NCI-H226 (cell line): ENCODE measurements around the gene NEDD4L.

ENCODE experiments used
- DNase-seq: peaks from one replicate; pipeline ENCODE4 v3.0.0-alpha.2; 2015

NEDD4L gene

DNA sequence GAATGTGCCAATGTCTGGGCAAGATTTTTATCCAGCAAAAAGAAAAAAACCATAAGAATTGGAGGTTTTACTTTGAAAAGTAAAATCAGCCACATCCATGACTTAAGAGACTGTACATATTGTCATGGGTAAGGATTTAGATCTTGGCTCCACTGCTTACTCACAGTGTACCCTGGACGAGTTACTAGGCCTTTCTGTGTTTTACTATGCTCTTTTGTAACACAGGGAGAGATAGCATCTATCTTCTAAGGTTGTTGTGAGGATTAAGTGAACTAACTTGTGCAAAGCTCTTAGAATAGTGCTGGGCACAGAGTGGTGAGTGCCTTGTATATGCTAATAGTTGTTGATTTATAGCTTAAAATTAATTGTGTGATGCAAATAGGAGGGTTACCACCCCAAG lies 255.9 kb downstream of the NEDD4L start:
- no peak for DNase-seq

DNA sequence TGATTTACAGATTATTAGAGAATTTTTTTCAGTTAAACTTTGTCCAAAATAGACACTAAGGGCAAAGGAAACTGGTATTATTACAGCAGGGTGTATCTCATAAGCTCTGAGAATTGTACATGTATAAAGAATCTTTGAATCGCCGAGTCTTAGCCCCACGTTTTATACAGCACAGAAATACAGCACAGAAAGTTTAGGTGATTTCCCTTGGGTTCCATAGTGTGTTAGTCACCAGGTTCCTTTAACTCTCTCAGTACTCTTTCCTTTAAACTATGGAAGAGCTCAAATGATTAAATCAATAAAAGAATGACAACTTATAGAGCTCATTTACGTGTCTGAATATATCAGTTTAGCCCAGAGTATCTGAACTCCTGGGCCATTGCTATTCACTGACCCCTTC lies 256.8 kb downstream of the NEDD4L start:
- DNase-seq: no peak

DNA sequence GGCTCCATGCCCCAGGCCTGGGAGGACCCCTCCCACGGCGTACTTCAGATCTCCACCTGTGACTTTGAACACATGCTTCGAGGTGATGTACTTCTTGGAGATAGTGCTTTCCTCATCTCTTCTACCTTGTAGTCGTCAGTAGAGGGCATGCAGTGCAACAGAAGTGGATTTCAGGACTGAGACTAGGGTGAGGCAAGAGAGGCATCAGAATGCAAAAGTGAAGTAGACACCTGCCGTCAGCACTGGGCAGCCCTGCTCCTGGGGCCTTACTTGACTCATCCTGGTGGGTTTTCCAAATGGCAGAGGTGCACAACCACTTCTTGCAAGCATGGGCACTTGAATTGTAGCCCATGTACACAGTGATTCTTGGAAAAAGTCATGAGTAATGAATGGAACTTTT lies 258.8 kb downstream of the NEDD4L start:
- no peak for DNase-seq

DNA sequence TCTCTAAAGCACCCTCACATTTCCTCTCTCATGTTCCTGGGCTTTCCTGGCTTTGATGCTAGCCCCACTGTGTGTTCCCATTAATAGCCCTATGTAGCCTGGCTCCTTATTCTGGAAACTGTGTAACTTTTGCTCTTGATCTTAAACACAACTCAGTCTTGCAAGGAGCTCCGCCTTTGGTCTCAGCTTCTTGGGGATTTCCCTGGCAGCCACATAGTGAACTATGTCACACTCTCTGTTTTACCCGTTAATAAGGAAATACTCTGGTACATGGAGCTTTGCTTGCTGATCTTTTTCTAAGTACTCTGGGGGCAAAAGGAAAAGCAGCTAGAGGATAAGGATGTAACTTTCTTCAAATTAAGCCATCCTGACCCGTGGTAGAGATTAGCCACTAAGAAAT lies 259.3 kb downstream of the NEDD4L start:
- no peak for DNase-seq

DNA sequence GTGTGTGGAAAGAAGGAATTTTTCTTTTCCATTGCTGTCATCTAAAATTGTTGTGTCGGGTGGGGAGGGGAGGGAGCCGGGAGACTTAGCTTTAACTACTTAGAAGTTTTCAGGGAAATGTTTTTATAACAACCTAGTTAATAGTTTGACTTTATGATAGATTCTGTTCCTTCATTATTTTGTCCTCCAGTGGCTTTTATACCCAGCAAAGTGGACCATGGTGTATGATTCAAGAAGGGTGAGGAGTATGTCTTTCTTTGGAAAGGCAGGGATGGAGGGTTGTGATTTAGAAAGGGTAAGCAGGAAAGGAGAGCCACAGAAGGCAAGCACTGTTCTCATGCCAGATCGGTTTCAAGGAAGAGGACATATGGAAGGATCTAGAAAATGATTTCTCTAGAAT lies 261.8 kb downstream of the NEDD4L start:
- DNase-seq: no peak

DNA sequence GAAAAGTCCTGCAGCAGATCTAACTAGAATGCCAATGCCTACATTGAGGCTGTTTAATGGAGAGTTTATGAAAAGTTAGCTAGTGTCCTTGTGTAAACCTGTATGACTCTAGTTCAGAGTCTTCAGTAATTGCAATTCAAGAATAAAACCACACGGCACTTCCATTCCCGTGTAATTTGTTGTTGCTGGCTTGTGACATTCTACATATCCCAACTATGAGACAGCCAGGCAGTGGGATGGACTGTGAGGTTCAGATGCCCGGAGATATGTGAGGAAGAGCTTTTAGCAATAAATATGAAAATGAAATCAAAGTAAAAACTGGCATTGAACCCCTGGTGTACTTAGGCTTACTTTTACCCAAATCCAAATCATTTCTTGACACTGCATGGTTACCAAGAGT lies 263.4 kb downstream of the NEDD4L start:
- DNase-seq: no peak

DNA sequence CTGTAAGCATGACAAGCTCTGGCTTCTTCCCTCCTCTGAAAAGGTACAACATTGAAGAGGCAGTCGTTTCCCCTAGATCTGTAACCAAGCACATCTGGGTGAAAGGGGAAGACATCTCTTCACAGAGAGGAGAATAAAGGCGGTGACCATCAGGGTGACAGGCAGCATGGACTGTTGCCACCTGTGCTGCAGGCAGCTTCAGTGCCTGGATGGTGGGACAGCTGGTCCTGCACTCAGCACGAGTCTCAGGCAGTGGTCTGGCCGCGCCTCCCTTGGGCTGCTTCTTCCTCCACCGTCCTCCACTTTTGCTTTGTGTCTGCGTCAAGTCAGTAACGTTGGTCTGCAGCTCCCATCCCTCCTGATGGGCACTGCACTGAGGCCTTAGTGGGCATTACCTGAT lies 264.4 kb downstream of the NEDD4L start:
- DNase-seq: no peak

DNA sequence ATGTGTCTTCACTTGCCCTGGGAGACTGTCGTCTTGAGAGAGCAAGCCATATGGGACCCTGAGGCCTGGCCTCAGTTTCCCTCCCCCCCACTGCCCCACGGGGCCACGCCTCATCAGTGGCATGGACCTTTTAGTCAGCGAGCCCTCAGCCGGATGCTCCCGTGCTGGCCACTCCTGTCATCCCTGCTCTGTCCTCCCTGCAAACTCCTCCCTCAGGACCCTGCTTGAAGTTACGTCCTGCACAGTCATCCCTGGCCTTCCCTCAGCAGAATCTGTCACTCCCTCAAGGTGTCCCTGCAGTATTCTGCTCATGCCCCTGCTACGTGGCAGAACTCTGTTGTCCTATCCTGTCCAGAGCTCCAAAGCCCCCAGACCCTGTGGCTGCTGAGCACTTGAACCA lies 265.1 kb downstream of the NEDD4L start:
- no peak for DNase-seq

DNA sequence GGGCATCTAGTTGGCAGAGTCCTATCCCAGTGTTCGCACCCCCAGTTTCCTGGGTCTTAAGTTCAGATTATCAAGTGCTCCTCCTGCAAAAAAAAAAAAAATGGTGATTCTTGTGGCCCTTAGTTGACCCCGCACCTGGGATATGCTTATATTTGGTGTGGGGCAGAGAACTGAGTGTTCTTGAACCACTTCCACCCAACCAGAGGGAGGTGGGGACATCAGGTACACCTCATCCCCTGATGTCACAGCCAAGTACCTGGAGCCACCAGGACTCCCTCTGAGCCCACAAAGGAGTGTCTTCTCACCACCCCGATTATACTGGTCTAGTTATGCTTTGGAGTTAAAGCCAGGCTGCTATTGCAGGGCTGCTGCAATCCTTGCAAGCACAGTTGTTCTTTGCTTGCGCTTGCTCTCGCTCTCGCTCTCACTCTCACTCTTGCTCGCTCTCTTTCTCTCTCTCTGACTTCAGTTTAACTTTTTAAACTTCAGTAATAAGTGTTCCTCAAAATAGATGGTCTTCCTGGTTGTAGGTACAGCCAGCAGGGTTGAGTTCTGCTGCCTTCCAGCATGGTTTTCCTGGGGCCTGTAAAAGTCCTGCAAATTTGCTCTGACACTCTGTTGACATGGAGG lies 265.7 kb downstream of the NEDD4L start:
- no peak for DNase-seq

DNA sequence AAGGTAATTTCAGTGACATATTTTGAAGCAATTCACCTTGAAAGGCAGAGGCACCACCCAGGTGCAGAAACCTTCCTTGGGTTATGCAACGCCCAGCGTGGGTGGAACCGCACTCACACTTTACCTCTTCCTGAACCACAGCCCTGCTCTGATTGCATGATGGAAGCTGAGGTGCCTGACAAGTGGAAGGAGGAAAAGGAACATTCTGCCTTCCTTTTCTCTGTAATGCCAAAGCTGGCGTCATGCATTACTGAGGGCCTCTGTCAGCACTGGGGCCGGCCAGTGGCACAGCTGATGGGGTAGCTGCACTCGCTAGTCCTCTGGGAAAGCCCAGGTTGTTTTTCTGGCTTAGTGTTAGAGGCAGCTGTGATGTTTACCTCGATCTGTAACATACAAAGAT lies 266.5 kb downstream of the NEDD4L start:
- DNase-seq: peak; percentile 83

DNA sequence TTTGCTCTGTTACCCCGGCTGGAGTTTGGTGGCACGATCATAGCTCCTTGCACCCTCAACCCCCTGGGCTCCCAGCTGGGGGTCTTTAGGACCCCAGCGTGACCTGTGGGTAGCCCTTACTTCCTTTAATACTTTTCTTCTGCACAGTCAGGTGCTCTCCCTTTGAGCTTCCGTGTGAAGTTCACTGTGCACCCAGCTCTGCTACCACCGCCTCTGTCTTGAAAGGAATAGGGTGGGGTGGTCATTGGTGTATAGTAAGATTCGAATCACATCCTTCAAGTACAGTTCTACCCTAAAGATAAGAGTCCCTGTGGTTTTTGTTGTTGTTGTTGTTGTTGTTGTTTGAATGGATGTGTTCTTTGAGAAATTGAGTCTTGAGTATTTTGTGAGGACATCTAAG lies 267.4 kb downstream of the NEDD4L start:
- no peak for DNase-seq

DNA sequence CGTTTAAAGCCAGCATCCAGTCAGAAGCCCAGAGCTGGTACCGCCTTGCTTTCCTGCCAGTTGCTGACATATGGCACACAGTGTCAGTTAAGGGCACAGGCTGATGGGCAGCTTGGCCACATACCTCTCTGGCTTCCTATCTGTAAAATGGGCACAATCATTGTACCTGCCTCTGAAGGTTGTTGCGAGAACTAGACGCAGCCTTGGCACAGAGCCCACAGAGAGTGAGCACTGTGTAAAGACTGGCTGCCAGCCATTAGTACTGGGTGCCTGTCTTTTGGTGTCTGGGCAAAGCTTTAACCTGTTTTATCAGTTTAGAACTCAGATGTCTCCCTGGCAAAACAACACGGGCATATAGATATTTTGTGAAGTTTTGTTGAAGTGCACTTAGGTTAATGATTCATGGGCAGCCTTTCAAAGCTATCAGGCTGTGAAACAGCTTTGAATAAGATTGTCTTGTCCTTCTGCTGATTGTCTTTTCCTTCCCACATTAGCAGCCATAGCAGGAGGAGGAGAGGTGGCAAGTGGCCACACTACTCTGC lies 269.5 kb downstream of the NEDD4L start:
- peak; percentile 3 for DNase-seq

DNA sequence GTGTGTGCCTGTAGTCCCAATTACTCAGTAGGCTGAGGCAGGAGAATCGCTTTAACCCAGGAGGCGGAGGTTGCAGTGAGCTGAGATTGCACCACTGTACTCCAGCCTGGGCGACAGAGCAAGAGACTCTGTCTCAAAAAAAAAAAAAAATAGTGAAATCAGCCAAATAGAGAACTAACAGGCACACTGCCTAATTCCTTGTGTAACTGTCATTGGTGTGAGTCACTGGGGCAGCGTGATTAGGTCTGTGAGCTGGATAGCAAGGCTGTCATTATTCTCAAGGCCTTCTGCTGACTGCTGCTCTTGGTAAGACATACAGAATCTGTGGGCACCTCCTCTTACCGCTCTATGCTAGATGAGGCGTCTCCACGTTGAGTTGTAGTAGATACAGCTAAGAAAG lies 270.3 kb downstream of the NEDD4L start:
- peak; percentile 26 for DNase-seq

DNA sequence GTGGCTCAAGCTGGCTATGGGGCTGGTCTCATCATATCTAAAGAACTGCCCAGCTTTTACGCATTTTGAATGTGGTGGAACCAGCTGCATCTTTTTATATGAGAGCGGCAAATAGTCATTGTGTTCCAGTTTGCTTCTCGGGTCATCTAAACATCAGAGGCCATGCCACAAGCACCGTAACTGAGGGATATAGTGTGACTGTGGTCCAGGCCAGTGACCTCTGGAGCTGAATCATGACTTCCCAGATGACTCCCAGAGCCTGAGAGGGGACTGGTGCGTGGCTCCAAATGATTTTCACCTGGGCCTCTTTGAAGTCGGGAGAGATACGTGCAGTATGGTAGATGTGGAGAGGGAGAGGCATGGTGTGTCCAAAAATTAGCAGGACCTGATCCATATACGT lies 271.0 kb downstream of the NEDD4L start:
- DNase-seq: no peak

DNA sequence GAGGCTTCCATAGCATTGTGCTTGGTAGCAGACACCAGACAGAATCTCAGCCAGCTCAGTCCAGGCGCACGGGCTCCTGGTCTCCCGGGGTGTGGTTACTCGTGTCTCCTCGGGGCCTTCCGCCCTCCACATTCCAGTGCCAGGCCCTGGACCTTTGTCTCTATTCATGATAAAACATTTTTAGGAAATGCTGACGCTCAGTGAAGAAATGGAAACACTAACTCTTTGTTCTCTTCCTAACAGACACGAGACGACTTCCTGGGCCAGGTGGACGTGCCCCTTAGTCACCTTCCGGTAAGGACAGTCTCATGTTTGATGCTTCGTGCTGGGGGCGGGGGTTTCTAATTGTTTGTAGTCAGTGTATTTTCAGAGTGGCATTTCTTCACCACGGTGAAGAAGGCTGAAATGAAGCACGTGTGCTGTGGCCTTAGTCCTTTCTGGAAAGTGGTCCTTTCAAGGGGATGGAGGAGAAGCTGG lies 271.8 kb downstream of the NEDD4L start:
- DNase-seq: no peak

DNA sequence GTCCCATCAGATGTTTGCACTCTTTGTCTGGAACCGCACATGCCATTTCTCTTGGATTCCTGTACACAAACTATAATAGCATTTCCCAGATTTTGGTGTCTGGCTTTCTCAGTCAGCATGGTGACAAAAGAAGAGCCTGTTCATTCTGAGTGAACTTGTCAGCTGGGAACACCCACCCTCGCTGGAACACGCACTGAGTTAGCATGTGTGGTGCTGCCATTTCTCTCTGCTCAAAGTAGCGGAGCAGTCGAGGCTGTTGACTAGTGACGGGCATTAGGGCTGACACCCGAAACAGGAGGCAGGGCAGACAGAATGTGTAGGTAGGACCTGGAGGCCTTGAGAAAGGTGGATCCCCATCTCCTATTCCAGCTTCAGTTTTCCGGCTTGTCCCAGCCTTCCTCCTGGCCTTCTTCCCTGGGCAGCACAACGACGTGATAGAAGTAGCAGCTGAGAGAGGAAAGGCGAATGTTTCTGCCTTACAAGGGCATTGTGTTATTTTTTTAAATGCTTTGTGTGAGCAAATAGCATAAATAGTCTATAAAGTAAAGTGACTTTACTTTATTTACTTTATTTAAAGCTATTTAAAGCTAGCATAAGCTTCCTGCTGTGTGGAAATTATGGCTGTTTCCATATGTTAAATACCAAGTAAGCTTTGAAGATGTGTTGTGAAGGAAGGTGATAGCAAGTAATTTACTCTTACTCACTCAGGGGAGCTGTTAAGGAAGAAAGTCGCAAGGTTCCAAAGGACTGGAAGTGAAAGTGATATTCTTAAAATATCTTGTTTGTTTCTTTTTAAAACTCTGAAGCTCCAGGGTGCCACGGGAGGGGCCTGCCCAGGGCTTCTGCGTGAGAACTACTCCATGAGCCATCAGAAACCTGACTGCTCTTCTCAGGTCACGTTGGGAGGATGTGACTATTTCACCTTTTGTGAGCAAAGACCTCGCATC lies 272.6 kb downstream of the NEDD4L start:
- DNase-seq: no peak

DNA sequence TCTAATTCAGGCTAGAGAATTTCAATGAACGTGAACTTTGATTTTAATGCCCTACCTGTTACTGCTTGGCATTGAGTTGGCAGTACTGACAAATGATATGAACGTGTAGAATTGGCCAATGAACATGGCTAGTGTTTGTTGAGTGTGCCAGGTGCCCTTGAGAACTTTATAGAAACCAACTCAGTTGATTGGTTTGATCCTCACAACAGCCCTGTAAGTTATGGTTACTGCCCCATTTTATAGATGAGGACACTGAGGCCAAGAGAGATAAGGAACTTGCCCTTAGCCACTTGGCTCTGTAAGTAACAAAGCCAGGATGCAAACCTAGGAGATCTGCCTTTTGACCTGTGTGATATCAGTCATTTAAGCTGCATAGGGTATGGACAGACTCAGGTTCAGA lies 275.7 kb downstream of the NEDD4L start:
- no peak for DNase-seq

DNA sequence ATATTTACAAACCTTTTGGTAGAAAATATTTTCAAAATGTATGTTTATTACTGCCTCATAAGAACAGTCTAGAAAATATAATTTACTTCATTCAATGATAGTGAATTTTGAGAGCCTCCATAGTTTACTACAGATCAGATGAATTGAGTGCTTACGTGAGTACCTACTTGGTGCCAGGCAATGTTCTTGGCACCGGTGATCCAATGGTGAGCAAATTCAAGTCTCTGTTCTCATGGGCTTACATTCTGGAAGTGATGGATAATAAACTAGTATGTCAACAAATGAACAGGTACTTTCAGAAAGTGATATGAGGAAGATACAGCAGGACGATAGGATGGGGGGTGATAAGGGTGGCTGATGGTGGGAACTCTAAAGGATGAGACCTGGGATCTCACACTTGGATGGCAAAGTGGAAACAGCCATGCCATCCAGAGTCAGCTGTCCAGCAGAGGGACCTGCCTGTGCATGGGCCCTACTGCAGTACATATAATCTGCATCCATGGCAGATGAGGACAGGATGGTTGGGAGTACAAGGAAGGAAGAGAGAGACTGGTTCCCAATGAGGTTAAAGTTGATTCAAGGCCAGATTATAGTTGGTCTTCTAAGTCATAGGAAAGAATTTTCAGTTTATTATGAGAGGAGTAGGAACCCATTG lies 277.0 kb downstream of the NEDD4L start:
- DNase-seq: no peak

DNA sequence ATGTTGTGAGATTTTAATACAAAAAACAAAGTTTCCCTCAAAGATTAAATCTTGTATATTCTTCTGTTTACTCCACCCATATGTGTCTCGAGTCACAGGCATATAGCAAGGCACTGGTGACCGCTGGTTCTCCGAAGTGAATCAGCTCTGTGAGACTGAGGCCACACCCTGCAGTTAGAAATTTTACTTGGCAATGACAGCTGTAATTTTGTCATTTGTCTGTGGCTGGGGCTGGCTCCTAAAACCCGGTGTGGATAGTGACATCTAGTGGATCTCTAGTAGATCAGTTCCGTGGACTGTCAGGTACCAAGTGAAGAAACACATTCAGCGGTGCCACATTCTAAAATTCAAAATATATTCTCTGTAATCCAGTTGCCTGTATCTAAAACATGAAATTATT lies 278.0 kb downstream of the NEDD4L start:
- no peak for DNase-seq

DNA sequence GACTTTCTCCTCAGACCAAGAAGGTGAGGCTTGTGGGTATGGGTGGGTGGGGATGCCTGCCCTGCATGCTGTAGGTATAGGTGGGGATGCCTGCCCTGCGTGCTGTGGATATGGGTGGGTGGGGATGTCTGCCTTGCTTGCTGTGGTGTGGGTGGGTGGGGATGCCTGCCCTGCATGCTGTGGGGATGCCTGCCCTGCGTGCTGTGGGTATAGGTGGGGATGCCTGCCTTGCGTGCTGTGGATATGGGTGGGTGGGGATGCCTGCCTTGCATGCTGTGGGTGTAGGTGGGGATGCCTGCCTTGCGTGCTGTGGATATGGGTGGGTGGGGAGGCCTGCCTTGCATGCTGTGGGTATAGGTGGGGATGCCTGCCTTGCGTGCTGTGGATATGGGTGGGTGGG lies 278.4 kb downstream of the NEDD4L start:
- DNase-seq: no peak

DNA sequence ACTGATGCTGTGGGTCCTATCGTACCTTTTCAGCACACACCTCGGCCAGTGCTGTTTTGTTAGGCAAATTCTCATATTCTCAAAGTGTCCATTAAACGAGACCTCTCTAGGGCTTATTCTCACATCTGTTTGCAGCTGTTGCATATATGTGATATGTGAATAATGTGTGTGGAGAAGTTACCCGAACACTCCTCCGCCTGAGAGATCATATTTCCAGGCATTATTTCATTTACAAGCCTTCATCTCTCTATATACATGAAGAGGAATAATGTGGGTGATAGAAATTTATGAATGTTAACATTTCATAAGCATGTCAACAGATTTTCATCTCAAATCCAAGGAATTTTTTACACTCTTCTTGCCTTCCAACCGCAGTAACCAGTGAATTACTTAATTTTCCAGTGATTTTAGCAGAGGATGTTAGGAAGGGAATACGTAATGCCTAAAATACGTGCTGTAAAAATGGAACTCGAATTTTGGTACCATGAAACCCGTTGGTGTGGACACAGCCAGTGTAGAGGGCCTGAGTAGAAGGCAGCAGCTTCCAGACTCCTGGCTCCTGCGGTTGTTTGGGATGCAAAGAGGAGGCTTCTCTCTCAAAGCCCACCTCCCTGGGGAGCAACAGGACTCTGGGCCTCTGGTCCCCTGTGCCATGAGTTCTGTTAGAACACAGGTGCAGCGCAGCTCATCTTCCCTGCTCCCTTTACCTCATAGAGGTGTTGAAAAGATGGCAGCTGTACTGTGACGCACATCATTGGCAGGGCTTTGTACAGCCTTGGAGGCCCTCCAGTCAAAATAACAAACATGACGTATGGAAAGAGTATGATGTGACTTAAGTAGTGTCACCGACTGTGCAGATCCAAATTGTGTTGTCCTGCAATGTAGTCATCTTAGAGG lies 280.1 kb downstream of the NEDD4L start:
- DNase-seq: no peak

DNA sequence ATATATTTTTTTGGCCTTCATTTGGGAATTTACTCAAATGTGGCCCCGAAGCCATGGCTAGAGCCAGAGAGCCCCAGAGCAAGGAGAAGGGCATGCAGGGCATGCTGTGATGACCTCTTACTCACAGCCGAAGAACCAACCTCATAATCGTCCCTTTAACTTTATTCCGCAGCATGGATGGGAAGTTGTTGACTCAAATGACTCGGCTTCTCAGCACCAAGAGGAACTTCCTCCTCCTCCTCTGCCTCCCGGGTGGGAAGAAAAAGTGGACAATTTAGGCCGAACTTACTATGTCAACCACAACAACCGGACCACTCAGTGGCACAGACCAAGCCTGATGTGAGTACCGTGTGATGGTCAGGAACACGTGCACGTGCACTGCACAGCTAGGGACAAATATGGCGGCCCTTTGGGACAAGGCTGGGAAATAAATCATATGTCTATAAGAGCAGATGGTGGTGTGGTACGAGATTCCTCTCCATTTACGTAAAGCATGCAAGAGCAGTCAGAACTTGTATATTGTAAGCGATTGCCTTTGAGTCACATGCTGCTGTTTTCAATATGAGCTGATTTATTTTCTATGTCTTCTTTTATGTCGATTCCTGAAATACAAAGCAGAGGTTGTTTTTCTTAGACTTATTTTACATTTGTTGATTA lies 280.9 kb downstream of the NEDD4L start:
- DNase-seq: no peak
